ENCODE measurements around the gene TBATA.
"Not testable (repeated sequence)": the region's sequence is repeated elsewhere in the genome, so short reads cannot be mapped to it uniquely, and the experiment has no call there.

Gene TBATA

DNA sequence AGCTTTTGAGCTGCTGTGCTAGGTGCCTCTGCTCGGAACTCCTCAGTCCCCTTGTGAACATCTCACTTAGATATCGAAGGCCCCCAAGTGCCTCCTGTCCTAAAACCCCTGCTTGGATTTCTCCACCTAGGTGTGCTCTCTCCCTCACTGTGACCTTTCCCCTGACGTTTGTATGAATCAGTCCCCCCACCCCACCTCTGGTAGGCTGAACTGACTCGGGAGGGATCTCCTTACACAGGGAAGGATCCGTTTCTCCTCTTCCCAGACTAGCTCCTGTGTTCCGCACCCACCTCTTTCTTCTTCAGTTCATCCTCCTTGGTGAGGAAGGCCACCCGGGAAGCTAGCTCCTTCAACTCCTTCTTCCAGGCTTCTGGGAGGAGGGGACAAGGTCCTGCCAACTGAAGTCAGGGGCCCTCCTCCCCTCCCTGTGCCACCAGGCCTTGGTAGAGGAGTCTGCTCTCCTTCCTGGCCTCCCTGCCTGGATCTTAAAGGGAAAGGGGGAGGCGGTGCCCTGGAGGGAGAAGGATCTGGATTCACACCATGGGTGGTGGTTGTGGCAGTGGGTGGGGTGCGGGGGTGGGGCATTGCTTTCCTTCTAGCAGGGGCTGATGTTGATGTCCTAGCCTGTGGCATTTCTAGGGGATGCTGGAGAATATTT is 6.8 kb downstream of the TBATA start:
- DNase-seq (ENCODE audit: low spot score), result no peak

DNA sequence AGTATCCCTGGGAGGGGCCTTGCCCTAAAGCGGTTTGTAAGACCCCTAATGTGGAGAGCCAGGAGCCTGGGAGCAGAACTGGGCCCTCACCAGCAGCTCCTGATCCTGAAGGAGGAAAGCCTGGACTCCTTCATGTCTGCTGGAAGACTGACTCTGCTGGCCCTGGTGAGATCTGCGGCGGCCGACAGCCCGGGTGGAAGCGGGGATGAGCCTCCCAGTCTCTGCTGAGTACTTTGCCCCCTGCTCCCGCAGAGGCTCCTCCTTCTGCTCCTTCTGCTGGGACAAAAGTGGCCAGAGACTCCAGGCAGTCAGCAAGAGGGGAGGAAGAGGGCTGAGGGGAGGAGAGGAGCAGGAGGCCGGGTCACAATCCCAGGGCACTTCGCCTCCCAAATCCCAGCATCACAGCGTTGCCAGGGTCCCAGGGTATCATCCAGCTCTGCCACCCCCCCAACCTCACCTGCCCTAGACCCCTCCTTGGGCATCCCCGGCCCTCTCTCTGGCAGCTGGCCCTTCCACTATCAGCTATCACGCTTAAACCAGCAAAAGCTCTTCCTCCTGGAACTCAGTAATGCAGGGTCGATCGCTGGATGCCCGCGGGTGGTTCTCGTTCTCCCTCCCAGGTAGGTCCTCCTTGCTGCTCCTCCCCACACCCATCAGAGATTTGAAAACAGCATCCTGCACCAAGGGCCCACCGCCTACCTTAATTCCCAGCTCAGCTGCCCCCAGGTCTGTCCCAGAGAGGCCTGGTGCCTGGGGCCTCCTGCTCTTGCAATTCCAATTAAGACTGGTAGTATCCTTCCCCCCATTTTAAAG is 7.9 kb downstream of the TBATA start:
- DNase-seq (ENCODE audit: low spot score), result no peak

- no peak for DNase-seq (ENCODE audit: low spot score)
Observed at GRCh38 chr10:70776455-70777005, 8.6 kb downstream of the TBATA start.

- no peak for DNase-seq (ENCODE audit: low spot score)
Observed at GRCh38 chr10:70775679-70776454, 9.3 kb downstream of the TBATA start.

- DNase-seq (ENCODE audit: low spot score), result no peak
Observed at GRCh38 chr10:70774810-70775678, 10.1 kb downstream of the TBATA start.

DNA sequence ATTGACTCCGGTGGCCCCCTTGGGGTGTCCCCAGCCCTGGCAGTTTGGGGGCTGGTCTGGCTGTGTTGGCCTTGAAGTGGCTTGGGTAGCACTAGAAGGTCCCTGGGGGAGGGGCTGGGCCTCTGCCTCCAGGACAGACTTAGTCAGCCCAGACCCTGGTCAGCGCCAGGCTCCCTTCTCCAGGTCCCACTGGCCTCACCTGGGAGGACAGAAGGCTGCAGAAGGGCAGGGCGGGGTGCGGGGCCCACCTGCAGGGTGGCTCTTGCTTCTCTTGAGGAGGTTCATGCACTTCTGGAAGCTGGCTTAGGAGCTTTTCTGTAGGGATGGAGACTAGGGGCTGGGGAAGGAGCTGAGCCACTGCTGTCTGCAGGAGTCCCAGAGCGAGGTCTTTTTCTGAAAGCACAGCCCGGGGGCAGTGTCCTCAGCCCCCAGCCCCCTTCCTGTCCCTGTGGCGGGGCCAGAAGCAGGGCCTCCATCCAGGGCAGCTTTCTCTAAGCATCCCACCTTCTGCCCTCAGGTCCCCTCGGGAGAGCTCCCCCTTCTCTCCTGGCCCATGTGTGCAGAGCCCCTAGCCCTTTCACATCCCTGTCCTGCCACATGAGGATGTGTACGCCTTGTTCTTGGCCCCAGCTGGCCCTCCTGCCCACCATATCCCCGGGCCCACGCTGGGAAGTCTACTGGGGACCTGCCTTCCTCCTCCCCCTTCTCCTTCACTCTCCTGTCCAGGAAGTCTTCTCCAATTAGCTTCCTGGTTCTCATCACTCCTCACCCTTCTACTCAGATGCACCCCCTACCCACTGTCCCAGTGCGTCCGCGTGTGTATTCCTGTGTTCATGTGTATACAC is 11.0 kb downstream of the TBATA start:
- DNase-seq (ENCODE audit: low spot score), result no peak

- DNase-seq (ENCODE audit: low spot score), result no peak
Observed at GRCh38 chr10:70773461-70773860, 11.7 kb downstream of the TBATA start.

DNA sequence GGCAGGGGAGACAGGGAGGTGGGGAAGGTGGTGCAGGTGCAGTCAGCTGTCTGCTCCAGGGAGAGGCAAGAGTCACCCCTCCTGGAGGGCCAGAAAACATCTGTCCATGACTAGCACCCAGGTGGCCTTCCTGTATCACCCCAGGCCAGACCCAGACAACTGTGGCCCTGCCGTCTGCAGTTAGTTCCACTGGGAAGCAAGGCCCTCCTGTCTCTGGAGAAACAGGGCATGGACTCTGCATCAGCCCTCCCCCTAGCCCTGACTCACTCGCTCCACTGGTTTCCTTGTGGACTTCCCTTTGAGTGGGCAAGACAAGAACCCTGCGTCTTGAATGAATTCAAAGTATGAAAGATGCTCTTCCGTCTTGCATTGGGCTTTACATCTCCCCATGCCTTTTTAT is 12.6 kb downstream of the TBATA start:
- DNase-seq (ENCODE audit: low spot score), result no peak

DNA sequence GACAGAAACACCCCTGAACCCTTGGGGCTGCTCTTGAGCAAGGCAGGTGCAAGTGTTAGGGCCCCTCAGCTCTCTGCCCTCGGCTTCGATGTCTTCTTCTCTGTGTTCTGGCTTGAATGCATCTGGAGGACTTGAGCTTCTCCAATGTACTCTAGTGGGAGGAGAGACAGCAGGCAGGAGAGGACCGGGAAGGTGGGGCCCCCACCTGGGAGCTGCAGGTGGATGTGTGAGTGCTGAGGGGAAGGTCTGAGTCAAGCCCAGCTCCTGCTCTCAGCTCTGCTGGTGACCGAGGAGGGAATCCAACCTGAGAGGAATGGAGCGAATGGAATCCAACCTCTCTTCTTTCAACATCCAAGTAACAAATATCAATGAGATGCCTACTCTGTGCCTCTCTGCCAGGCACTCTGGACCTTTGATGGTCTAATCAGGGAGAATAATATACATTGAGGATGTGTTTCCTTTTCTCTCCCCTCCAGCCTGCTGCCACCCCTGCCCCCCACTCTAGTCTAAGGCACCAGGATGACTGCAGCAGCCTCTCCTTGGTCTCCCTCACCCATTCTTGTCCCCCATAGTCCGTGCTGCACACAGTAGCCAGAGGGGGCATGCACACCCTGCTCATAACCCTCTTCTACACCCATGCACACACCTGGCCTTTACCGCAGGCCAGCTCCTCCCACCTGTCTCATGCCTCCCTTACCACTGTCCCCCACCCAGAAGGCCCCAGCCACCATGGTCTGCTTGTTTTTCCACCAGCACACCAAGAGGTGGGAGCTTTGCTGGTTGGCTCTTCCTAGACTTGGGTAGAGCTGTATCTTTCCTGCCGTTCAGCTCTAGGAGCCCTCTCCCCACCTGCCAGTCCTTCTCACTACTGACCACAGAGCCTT is 13.6 kb downstream of the TBATA start:
- DNase-seq (ENCODE audit: low spot score), result no peak

GRCh38 chr10:70770516-70770915 is 14.7 kb downstream of the TBATA start:
- not testable (repeated sequence) for DNase-seq (ENCODE audit: low spot score)

DNA sequence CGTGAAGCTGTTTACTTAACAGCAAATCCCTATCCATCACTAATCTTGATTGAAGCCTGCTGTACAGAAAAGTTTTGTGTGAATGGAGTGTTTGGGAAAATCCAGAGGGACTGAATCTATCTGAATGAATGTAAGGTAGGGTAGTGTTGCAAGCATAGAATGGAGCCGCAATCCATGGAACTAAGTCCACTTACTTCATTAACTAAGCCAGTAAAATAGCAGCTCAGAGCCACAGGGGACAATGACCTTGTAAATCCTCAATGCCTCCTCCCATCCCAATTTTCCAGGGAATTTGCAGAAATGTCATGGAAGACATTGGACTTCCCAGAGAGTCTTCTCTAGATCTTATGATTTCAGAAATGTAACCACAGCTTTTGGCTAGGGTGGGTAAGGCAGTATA is 15.2 kb downstream of the TBATA start:
- DNase-seq (ENCODE audit: low spot score), result no peak

GRCh38 chr10:70769121-70769520 is 16.1 kb downstream of the TBATA start:
- no peak for DNase-seq (ENCODE audit: low spot score)

DNA sequence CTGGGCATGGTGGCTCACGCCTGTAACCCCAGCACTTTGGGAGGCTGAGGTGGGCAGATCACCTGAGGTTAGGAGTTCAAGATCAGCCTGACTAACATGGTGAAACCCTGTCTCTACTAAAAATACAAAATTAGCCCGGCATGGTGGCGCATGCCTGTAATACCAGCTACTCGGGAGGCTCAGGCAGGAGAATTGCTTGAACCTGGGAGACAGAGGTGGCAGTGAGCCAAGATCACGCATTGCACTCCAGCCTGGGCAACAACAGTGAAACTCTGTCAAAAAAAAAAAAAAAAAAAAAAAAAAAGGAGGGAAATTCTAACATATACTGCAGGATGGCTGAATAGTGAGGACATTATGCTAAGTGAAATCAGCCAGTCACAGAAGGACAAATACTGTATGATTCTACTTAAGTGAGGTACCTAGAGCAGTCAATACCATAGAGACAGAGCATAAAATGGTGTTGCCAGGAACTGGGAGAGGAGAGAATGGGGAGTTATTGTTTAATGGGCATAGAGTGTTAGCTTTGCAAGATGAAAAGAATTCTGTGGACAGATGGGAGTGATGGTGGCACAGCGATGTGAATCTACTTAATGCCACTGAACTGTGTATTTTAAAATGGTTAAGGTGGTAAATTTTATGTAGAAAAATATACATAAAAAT is 17.0 kb downstream of the TBATA start:
- not testable (repeated sequence) for DNase-seq (ENCODE audit: low spot score)

- no peak for DNase-seq (ENCODE audit: low spot score)
Observed at GRCh38 chr10:70765794-70766594, 19.2 kb downstream of the TBATA start.

GRCh38 chr10:70763567-70763966 is 21.6 kb downstream of the TBATA start:
- DNase-seq (ENCODE audit: low spot score), result no peak

- DNase-seq (ENCODE audit: low spot score), result no peak
Observed at GRCh38 chr10:70762441-70763175, 22.6 kb downstream of the TBATA start.

DNA sequence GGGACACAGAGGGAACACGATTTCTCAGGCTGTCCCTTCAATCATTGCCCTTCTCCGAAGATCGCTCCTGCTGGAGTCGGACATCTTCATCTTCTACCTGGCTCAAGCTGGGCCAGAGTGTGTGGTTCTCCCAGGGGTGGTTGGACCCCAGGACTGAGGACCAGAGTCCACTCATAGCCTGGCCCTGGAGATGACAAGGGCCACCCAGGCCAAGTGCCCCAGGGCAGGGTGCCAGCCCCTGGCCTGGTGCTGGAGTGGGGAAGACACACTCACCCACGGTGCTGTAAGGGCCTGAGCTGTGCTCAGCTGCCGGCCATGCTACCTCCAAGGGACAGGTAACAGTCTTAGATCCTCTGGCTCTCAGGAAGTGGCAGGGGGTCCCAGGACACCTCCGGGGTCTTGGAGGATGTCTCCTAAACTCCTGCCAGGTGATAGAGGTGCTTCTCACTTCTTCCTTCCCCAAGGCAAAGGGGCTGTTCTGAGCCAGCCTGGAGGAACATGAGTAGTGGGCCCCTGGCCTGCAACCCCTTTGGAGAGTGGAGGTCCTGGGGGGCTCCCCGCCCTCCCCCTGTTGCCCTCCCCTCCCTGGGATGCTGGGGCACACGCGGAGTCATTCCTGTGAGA is 23.3 kb downstream of the TBATA start:
- no peak for DNase-seq (ENCODE audit: low spot score)

Measured in activated CD4-positive, alpha-beta T cell treated with anti-CD3 and anti-CD28 coated beads, Interleukin-2, Interleukin-4, amounts not matched to agents 100 ng/mL and 50 ng/mL, durations not matched to agents 16 hours and 8 hours (primary cell).